ENCODE measurements around the gene SUGCT. TPM values are rescaled to one million over a fixed set of nuclear protein-coding genes. Genes with fewer than 3 reads are reported as not detected.

SUGCT gene
- total RNA-seq, 3 donors from 2014 or later (not counting 1 experiment from before 2014, with no cell fraction given): 0.40 to 0.59 TPM; not detected in 1

- TF ChIP-seq CTCF (IDR thresholded peaks at IDR 0.05): no peak
- no peak overlapping the region for H3K4me3 Mint-ChIP-seq
- Histone ChIP-seq H3K27ac (ENCODE audit: low read length) (no peak overlapping the region), H3K4me1 (ENCODE audit: control insufficient read depth, insufficient read depth, low read length) (no peaks in the 10 kb centered on the region), H3K27me3 (ENCODE audit: control insufficient read depth, insufficient read depth, low read length) (no peaks in the 10 kb centered on the region), H3K9me3 (ENCODE audit: control insufficient read depth, insufficient read depth, low read length) (peaks cover 14% of the 10 kb centered on the region), H3K4me3 (ENCODE audit: low read length) (no peak overlapping the region), H3K36me3 (ENCODE audit: control insufficient read depth, insufficient read depth, low read length) (no peaks in the 10 kb centered on the region)
- intact Hi-C loops (cut with micrococcal nuclease): no loop called here
- peaks cover 9% of the 10 kb centered on the region for H3K36me3 Mint-ChIP-seq
- WGBS (ENCODE audit: insufficient coverage): 44% methylated on average over 1 of the region's 1 CpG
- H3K27me3 Mint-ChIP-seq (ENCODE audit: low read depth in 2 of 2): no peaks in the 10 kb centered on the region
- H3K27ac Mint-ChIP-seq: no peak overlapping the region
- peaks cover 12 to 23% of the 10 kb centered on the region in 2 donors for H3K9me3 Mint-ChIP-seq
- DNase-seq: no peak
- H3K4me1 Mint-ChIP-seq: no peaks in the 10 kb centered on the region
- ATAC-seq: no peak
Measured at GRCh38 chr7:40811666-40812065, 676.9 kb downstream of the SUGCT start.

- H3K9me3 ChIP-seq (ENCODE audit: control insufficient read depth, insufficient read depth, low read length): peaks cover 14% of the 10 kb centered on the region
- Mint-ChIP-seq H3K27me3 (ENCODE audit: low read depth in 2 of 2) (no peaks in the 10 kb centered on the region), H3K4me1 (no peaks in the 10 kb centered on the region), H3K9me3 (peaks cover 12 to 28% of the 10 kb centered on the region in 2 donors), H3K27ac (no peak overlapping the region), H3K36me3 (peaks cover 9% of the 10 kb centered on the region), H3K4me3 (no peak overlapping the region)
- H3K27me3 ChIP-seq (ENCODE audit: control insufficient read depth, insufficient read depth, low read length): no peaks in the 10 kb centered on the region
- WGBS (ENCODE audit: insufficient coverage): 76% methylated on average over 2 of the region's 2 CpGs
- intact Hi-C loops (cut with micrococcal nuclease): no loop called here
- no peak overlapping the region for H3K27ac ChIP-seq (ENCODE audit: low read length)
- ATAC-seq (no peak), DNase-seq (no peak)
- H3K4me1 ChIP-seq (ENCODE audit: control insufficient read depth, insufficient read depth, low read length): no peaks in the 10 kb centered on the region
- no peak for TF ChIP-seq CTCF (IDR thresholded peaks at IDR 0.05)
- H3K4me3 ChIP-seq (ENCODE audit: low read length): no peak overlapping the region
- H3K36me3 ChIP-seq (ENCODE audit: control insufficient read depth, insufficient read depth, low read length): no peaks in the 10 kb centered on the region
Measured at GRCh38 chr7:40815022-40815421, 680.2 kb downstream of the SUGCT start.

GRCh38 chr7:40815512-40815911, 680.7 kb downstream of the SUGCT start:
- Mint-ChIP-seq H3K36me3 (peaks cover 9% of the 10 kb centered on the region), H3K4me1 (no peaks in the 10 kb centered on the region), H3K27ac (no peak overlapping the region), H3K4me3 (no peak overlapping the region), H3K9me3 (peaks cover 12 to 25% of the 10 kb centered on the region in 2 donors), H3K27me3 (ENCODE audit: low read depth in 2 of 2) (no peaks in the 10 kb centered on the region)
- no peaks in the 10 kb centered on the region for H3K27me3 ChIP-seq (ENCODE audit: control insufficient read depth, insufficient read depth, low read length)
- TF ChIP-seq CTCF (IDR thresholded peaks at IDR 0.05): no peak
- 89% methylated on average over 4 of the region's 4 CpGs for WGBS (ENCODE audit: insufficient coverage)
- no peak for ATAC-seq
- no peak for DNase-seq
- H3K9me3 ChIP-seq (ENCODE audit: control insufficient read depth, insufficient read depth, low read length): peaks cover 14% of the 10 kb centered on the region
- H3K4me3 ChIP-seq (ENCODE audit: low read length): no peak overlapping the region
- intact Hi-C loops (cut with micrococcal nuclease): no loop called here
- H3K27ac ChIP-seq (ENCODE audit: low read length): no peak overlapping the region
- no peaks in the 10 kb centered on the region for H3K4me1 ChIP-seq (ENCODE audit: control insufficient read depth, insufficient read depth, low read length)
- no peaks in the 10 kb centered on the region for H3K36me3 ChIP-seq (ENCODE audit: control insufficient read depth, insufficient read depth, low read length)

- 93% methylated on average over 1 of the region's 1 CpG for WGBS (ENCODE audit: insufficient coverage)
- Mint-ChIP-seq H3K4me1 (no peaks in the 10 kb centered on the region), H3K27ac (no peak overlapping the region), H3K4me3 (no peak overlapping the region), H3K9me3 (peaks cover 9 to 12% of the 10 kb centered on the region in 2 donors), H3K27me3 (ENCODE audit: low read depth in 2 of 2) (no peaks in the 10 kb centered on the region), H3K36me3 (no peaks in the 10 kb centered on the region)
- TF ChIP-seq CTCF (IDR thresholded peaks at IDR 0.05): no peak
- intact Hi-C loops (cut with micrococcal nuclease): no loop called here
- Histone ChIP-seq H3K27me3 (ENCODE audit: control insufficient read depth, insufficient read depth, low read length) (no peaks in the 10 kb centered on the region), H3K4me1 (ENCODE audit: control insufficient read depth, insufficient read depth, low read length) (no peaks in the 10 kb centered on the region), H3K27ac (ENCODE audit: low read length) (no peak overlapping the region), H3K9me3 (ENCODE audit: control insufficient read depth, insufficient read depth, low read length) (no peaks in the 10 kb centered on the region), H3K36me3 (ENCODE audit: control insufficient read depth, insufficient read depth, low read length) (no peaks in the 10 kb centered on the region), H3K4me3 (ENCODE audit: low read length) (no peak overlapping the region)
- no peak for DNase-seq
- ATAC-seq: no peak
Measured at GRCh38 chr7:40822861-40823260, 688.1 kb downstream of the SUGCT start.
